K562 (cell line): Measurements from ENCODE around the gene GUCA1A. TPM values are rescaled to one million over a fixed set of nuclear protein-coding genes. Genes with fewer than 3 reads are reported as not detected.
A peak's percentile ranks its signal among the peaks of the same experiment; 100 is the strongest.

Experiments
- ATF1 ChIP-seq, 2 experiments: fragments of 450-650 bp in 1 of 2; IDR thresholded peaks; 2 replicates each; pipeline ENCODE4 v1.6.1; 2016; ENCODE audit warnings: missing compliant biosample characterization in 1 of 2, missing genetic modification characterization in 1 of 2
- BCL6 ChIP-seq: fragments of 250-450 bp; sonication (Bioruptor Pico); IDR thresholded peaks from 2 replicates; pipeline ENCODE4 v1.4.0; 2020
- CXXC5 ChIP-seq: fragments of 250-450 bp; sonication (Bioruptor Pico); IDR thresholded peaks from 2 replicates; pipeline ENCODE4 v1.8.0; 2022; ENCODE audit warnings: inconsistent platforms, mild to moderate bottlenecking, moderate library complexity
- DEAF1 ChIP-seq: fragments of 450-650 bp; formaldehyde crosslinking; IDR thresholded peaks from 2 replicates; pipeline ENCODE4 v1.4.0; 2020; ENCODE audit warnings: mild to moderate bottlenecking, moderate library complexity
- ELK3 ChIP-seq: fragments of 450-650 bp; formaldehyde crosslinking; IDR thresholded peaks from 2 replicates; pipeline ENCODE4 v1.4.0; 2020; ENCODE audit warnings: mild to moderate bottlenecking
- FOSL1 ChIP-seq: fragments of 200-800 bp; sonication (Bioruptor generic); conservative IDR thresholded peaks from 2 replicates; pipeline ENCODE4 v1.6.1; 2016; ENCODE audit warnings: missing genetic modification characterization, missing compliant biosample characterization
- FOXA1 ChIP-seq: fragments of 450-650 bp; IDR thresholded peaks from 2 replicates; pipeline ENCODE4 v1.6.1; 2016; ENCODE audit warnings: mild to moderate bottlenecking, borderline replicate concordance
- JUND ChIP-seq, 2 experiments: IDR thresholded peaks; 2 replicates in 1 of 2; 3 replicates in 1 of 2; pipeline ENCODE4 v1.6.1; 2011; ENCODE audit warnings: borderline replicate concordance in 2 of 2, low read depth in 2 of 2, low read length in 2 of 2, improper control_type of control experiment in 1 of 2, missing biosample characterization in 1 of 2, missing genetic modification characterization in 1 of 2, missing genetic modification reagents in 1 of 2
- LARP7 ChIP-seq: fragments of 450-650 bp; IDR thresholded peaks from 2 replicates; pipeline ENCODE4 v1.6.1; 2016
- MEIS2 ChIP-seq: fragments of 450-650 bp; IDR thresholded peaks from 2 replicates; pipeline ENCODE4 v1.6.1; 2014; ENCODE audit warnings: mild to moderate bottlenecking; ENCODE audit not compliant: partially characterized antibody
- NFATC3 ChIP-seq: fragments of 450-650 bp; IDR thresholded peaks from 2 replicates; pipeline ENCODE4 v1.6.1; 2017; ENCODE audit warnings: mild to moderate bottlenecking
- NFE2 ChIP-seq: IDR thresholded peaks from 2 replicates; pipeline ENCODE4 v1.6.1; 2014; ENCODE audit warnings: antibody characterized with exemption, low read depth
- RBM22 ChIP-seq: fragments of 200-400 bp; formaldehyde crosslinking; IDR thresholded peaks from 2 replicates; pipeline ENCODE4 v1.6.1; 2018; ENCODE audit warnings: low read length, low read depth; ENCODE audit not compliant: poor library complexity, severe bottlenecking
- RCOR1 ChIP-seq, 2 experiments: IDR thresholded peaks; 2 replicates each; pipeline ENCODE4 v1.6.1; 2012; ENCODE audit warnings: low read depth in 2 of 2, low read length in 2 of 2, borderline replicate concordance in 1 of 2, improper control_type of control experiment in 1 of 2
- SMARCA4 ChIP-seq: fragments of 450-650 bp; IDR thresholded peaks from 2 replicates; pipeline ENCODE4 v1.6.1; 2016
- SMARCE1 ChIP-seq: fragments of 450-650 bp; IDR thresholded peaks from 2 replicates; pipeline ENCODE4 v1.7.1; 2016; ENCODE audit warnings: mild to moderate bottlenecking
- SOX6 ChIP-seq: fragments of 450-650 bp; IDR thresholded peaks from 2 replicates; pipeline ENCODE4 v1.6.1; 2014; ENCODE audit warnings: mild to moderate bottlenecking
- TARDBP ChIP-seq: fragments of 450-650 bp; IDR thresholded peaks from 2 replicates; pipeline ENCODE4 v1.6.1; 2016
- TCFL5 ChIP-seq: fragments of 250-450 bp; sonication (Bioruptor Pico); conservative IDR thresholded peaks from 2 replicates; pipeline ENCODE4 v1.6.1; 2021; ENCODE audit warnings: mild to moderate bottlenecking, moderate library complexity, matching md5 sums
- ZBTB9 ChIP-seq: fragments of 450-650 bp; formaldehyde crosslinking; IDR thresholded peaks from 2 replicates; pipeline ENCODE4 v1.4.0; 2020; ENCODE audit warnings: mild to moderate bottlenecking, moderate library complexity
- ZC3H11A ChIP-seq: IDR thresholded peaks from 2 replicates; pipeline ENCODE4 v1.6.1; 2012; ENCODE audit warnings: low read depth, low read length, improper control_type of control experiment
- ZFX ChIP-seq: sonication (generic); formaldehyde crosslinking; IDR thresholded peaks from 2 replicates; pipeline ENCODE4 v1.8.0; 2022; ENCODE audit warnings: mild to moderate bottlenecking, missing genetic modification reagents, moderate library complexity
- ZNF263 ChIP-seq: sonication (generic); formaldehyde crosslinking; IDR thresholded peaks from 2 replicates; pipeline ENCODE4 v1.8.0; 2022; ENCODE audit warnings: mild to moderate bottlenecking, missing genetic modification reagents, borderline replicate concordance
- ZNF347 ChIP-seq: fragments of 450-650 bp; formaldehyde crosslinking; IDR thresholded peaks from 2 replicates; pipeline ENCODE4 v1.4.0; 2020; ENCODE audit warnings: low read depth, mild to moderate bottlenecking, moderate library complexity
- ZNF354B ChIP-seq: fragments of 250-450 bp; sonication (Bioruptor Pico); IDR thresholded peaks from 2 replicates; pipeline ENCODE4 v1.4.0; 2020
- ZNF717 ChIP-seq: fragments of 250-450 bp; sonication (Bioruptor Pico); IDR thresholded peaks from 2 replicates; pipeline ENCODE4 v1.5.0; 2021
- polyA plus RNA-seq, 8 experiments: library from polyadenylated mRNA; depleted of rRNA in 4 of 8; stranded (reverse) in 5 of 8; unstranded in 3 of 8; fragments of >200 nt; fragmentation: Nextera tagmentation in 2 of 8; fragmentation: Illumina TruSeq in 1 of 8; extraction: Ambion mirVana in 2 of 8; extraction: Trizol in 1 of 8; gene quantifications; 2 replicates each; pipeline versions ENCODE4 v1.2.1 to v1.2.3, GENCODE V29; 2011 to 2014; ENCODE audit warnings: inconsistent platforms in 1 of 8, missing spikeins in 1 of 8
- total RNA-seq, 7 experiments: library from RNA; depleted of rRNA in 6 of 7; stranded (reverse); fragments of >200 nt in 6 of 7; fragmentation: Illumina TruSeq in 2 of 7; extraction: Trizol in 2 of 7; gene quantifications; 2 replicates each; pipeline versions ENCODE4 v1.2.1 to v1.2.3, GENCODE V29; 2011 to 2021; ENCODE audit warnings: low replicate concordance in 1 of 7

GUCA1A gene
- total and polyA plus RNA-seq, 9 of the 15 experiments (the other 6 are each of a cell fraction or from before 2014, with no cell fraction given) = not detected

- TF ChIP-seq ZBTB9 (CRISPR knock-in tag) (peak; percentile 7; the same call in 1 of the 2 replicates), SMARCA4 (peak; percentile 52; the same call in 1 of the 2 replicates), DEAF1 (CRISPR knock-in tag) (0 out of 2 replicates have a peak, but pooled peaks have one; percentile 9), ZNF263 (CRISPR knock-in tag) (peak; percentile 31), RBM22 (no peak), JUND (IDR thresholded peaks at IDR 0.05; ENCODE audit: borderline replicate concordance, low read depth, low read length) (no peak), JUND (tag; IDR thresholded peaks at IDR 0.05; ENCODE audit: borderline replicate concordance, low read depth, low read length) (no peak; the same call in 1 of the 3 replicates), ELK3 (no peak), SOX6 (peak; percentile 21; the same call in 1 of the 2 replicates), FOXA1 (no peak), ZNF347 (no peak), ZC3H11A (no peak), FOSL1 (tag) (peak; percentile 51), TCFL5 (CRISPR knock-in tag) (no peak), ZNF717 (no peak), ZNF354B (no peak), BCL6 (CRISPR knock-in tag) (no peak), SMARCE1 (0 out of 2 replicates have a peak, but pooled peaks have one; percentile 51), ATF1 (CRISPR knock-in tag; IDR thresholded peaks at IDR 0.05) (no peak), ATF1 (tag; IDR thresholded peaks at IDR 0.05) (0 out of 2 replicates have a peak, but pooled peaks have one; percentile 30), LARP7 (no peak), MEIS2 (peak; percentile 96), CXXC5 (CRISPR knock-in tag) (peak; percentile 58), ZFX (CRISPR knock-in tag) (peak; percentile 21; the same call in 1 of the 2 replicates), NFATC3 (no peak), RCOR1 (IDR thresholded peaks at IDR 0.05; ENCODE audit: borderline replicate concordance in 1 of 2, low read depth in 2 of 2, low read length in 2 of 2) (peak in 1 of 2 experiments; percentile 55; a peak in 2 of 4 replicates), TARDBP (no peak), NFE2 (peak; percentile 48; the same call in 1 of the 2 replicates)
Measured at GRCh38 chr6:42138630-42139619, 34.2 kb upstream of the GUCA1A start (continued).
